Natural killer cell treated with Interleukin-12 subunit alpha and Interleukin-12 subunit beta and Interleukin-15 and Interleukin-18, amount 100 ng/mL, for 72 hours (primary cell): ENCODE results near the gene NTM. TPM values are rescaled to one million over a fixed set of nuclear protein-coding genes. Genes with fewer than 3 reads are reported as not detected.
A peak's percentile ranks its signal among the peaks of the same experiment; 100 is the strongest.

ENCODE experiments used
- ATAC-seq, 2 donors: fragments of 150-1000 bp; cut with Tn5 transposase in 1 of 2; sonication (Bioruptor Pico), chemical (Tn5 transposase) in 1 of 2; 2 replicates each; pipeline ENCODE4 v1.10.0; 2021
- DNase-seq: peaks from one replicate; pipeline ENCODE4 v3.0.0; 2022; ENCODE audit warnings: low spot score
- H3K27ac Mint-ChIP-seq, 2 donors: 1 replicate in 1 of 2; 2 replicates in 1 of 2; pipeline ENCODE4 v1.8.0; 2022; ENCODE audit warnings: mixed read lengths in 2 of 2, mild to moderate bottlenecking in 1 of 2, moderate library complexity in 1 of 2
- H3K27me3 Mint-ChIP-seq, 2 donors: 1 replicate in 1 of 2; 2 replicates in 1 of 2; pipeline ENCODE4 v1.8.0; 2022; ENCODE audit warnings: mixed read lengths in 2 of 2
- H3K36me3 Mint-ChIP-seq: one replicate; pipeline ENCODE4 v1.8.0; 2022; ENCODE audit warnings: mixed read lengths
- H3K4me1 Mint-ChIP-seq, 2 donors: 1 replicate in 1 of 2; 2 replicates in 1 of 2; pipeline ENCODE4 v1.8.0; 2022; ENCODE audit warnings: low read depth in 2 of 2, mixed read lengths in 2 of 2, mild to moderate bottlenecking in 1 of 2
- H3K4me3 Mint-ChIP-seq: one replicate; pipeline ENCODE4 v1.8.0; 2022; ENCODE audit warnings: mixed read lengths
- H3K9me3 Mint-ChIP-seq: 2 replicates; pipeline ENCODE4 v1.8.0; 2022; ENCODE audit warnings: mixed read lengths
- total RNA-seq, 2 donors: library from RNA; stranded (reverse); gene quantifications; one replicate each; pipeline ENCODE4 v1.2.3, GENCODE V29; 2022

The NTM gene
- total RNA-seq, 2 donors from 2014 or later, result not detected

- Mint-ChIP-seq H3K9me3 (no peaks in the 10 kb centered on the region), H3K27ac (no peak overlapping the region), H3K4me1 (no peaks in the 10 kb centered on the region), H3K36me3 (no peaks in the 10 kb centered on the region), H3K4me3 (no peak overlapping the region), H3K27me3 (peaks cover 0 to 3% of the 10 kb centered on the region in 2 donors)
- no peak for ATAC-seq
- no peak for DNase-seq
Observed at GRCh38 chr11:131560287-131560686, 189.9 kb downstream of the NTM start.

GRCh38 chr11:131561501-131561900 lies 191.1 kb downstream of the NTM start:
- ATAC-seq, result no peak
- Mint-ChIP-seq H3K27me3 (peaks cover 0 to 3% of the 10 kb centered on the region in 2 donors), H3K36me3 (no peaks in the 10 kb centered on the region), H3K4me1 (no peaks in the 10 kb centered on the region), H3K27ac (no peak overlapping the region), H3K4me3 (no peak overlapping the region), H3K9me3 (no peaks in the 10 kb centered on the region)
- no peak for DNase-seq

- DNase-seq, result no peak
- H3K36me3 Mint-ChIP-seq, result no peaks in the 10 kb centered on the region
- H3K27me3 Mint-ChIP-seq, result peaks cover 0 to 3% of the 10 kb centered on the region in 2 donors
- no peak overlapping the region for H3K27ac Mint-ChIP-seq
- no peak overlapping the region for H3K4me3 Mint-ChIP-seq
- ATAC-seq, result no peak
- H3K4me1 Mint-ChIP-seq, result no peaks in the 10 kb centered on the region
- H3K9me3 Mint-ChIP-seq, result no peaks in the 10 kb centered on the region
Observed at GRCh38 chr11:131561972-131562371, 191.6 kb downstream of the NTM start.

GRCh38 chr11:131568318-131568717 lies 197.9 kb downstream of the NTM start:
- ATAC-seq (no peak), DNase-seq (no peak)
- H3K4me1 Mint-ChIP-seq, result no peaks in the 10 kb centered on the region
- no peaks in the 10 kb centered on the region for H3K36me3 Mint-ChIP-seq
- H3K27me3 Mint-ChIP-seq, result no peaks in the 10 kb centered on the region
- H3K27ac Mint-ChIP-seq, result no peak overlapping the region
- no peak overlapping the region for H3K4me3 Mint-ChIP-seq
- no peaks in the 10 kb centered on the region for H3K9me3 Mint-ChIP-seq

GRCh38 chr11:131571571-131571970 lies 201.2 kb downstream of the NTM start:
- DNase-seq (no peak), ATAC-seq (no peak)
- Mint-ChIP-seq H3K4me1 (no peaks in the 10 kb centered on the region), H3K4me3 (no peak overlapping the region), H3K36me3 (no peaks in the 10 kb centered on the region), H3K27me3 (peaks cover 0 to 6% of the 10 kb centered on the region in 2 donors), H3K9me3 (no peaks in the 10 kb centered on the region), H3K27ac (no peak overlapping the region)

GRCh38 chr11:131572423-131572822 lies 202.0 kb downstream of the NTM start:
- H3K9me3 Mint-ChIP-seq, result no peaks in the 10 kb centered on the region
- no peak overlapping the region for H3K27ac Mint-ChIP-seq
- no peaks in the 10 kb centered on the region for H3K36me3 Mint-ChIP-seq
- ATAC-seq (no peak), DNase-seq (no peak)
- H3K27me3 Mint-ChIP-seq, result peaks cover 0 to 6% of the 10 kb centered on the region in 2 donors
- H3K4me3 Mint-ChIP-seq, result no peak overlapping the region
- no peaks in the 10 kb centered on the region for H3K4me1 Mint-ChIP-seq

- Mint-ChIP-seq H3K27me3 (peaks cover 6 to 13% of the 10 kb centered on the region in 2 donors), H3K4me1 (no peaks in the 10 kb centered on the region), H3K27ac (no peak overlapping the region), H3K36me3 (no peaks in the 10 kb centered on the region), H3K9me3 (no peaks in the 10 kb centered on the region), H3K4me3 (no peak overlapping the region)
- ATAC-seq (no peak), DNase-seq (no peak)
Observed at GRCh38 chr11:131579932-131580387, 209.5 kb downstream of the NTM start.

GRCh38 chr11:131580476-131580875 lies 210.1 kb downstream of the NTM start:
- Mint-ChIP-seq H3K4me1 (no peaks in the 10 kb centered on the region), H3K27me3 (peaks cover 6 to 13% of the 10 kb centered on the region in 2 donors), H3K36me3 (no peaks in the 10 kb centered on the region), H3K27ac (no peak overlapping the region), H3K4me3 (no peak overlapping the region), H3K9me3 (no peaks in the 10 kb centered on the region)
- ATAC-seq (no peak), DNase-seq (no peak)

GRCh38 chr11:131581046-131581445 lies 210.6 kb downstream of the NTM start:
- no peak overlapping the region for H3K4me3 Mint-ChIP-seq
- H3K4me1 Mint-ChIP-seq, result no peaks in the 10 kb centered on the region
- DNase-seq (no peak), ATAC-seq (no peak)
- no peaks in the 10 kb centered on the region for H3K9me3 Mint-ChIP-seq
- no peaks in the 10 kb centered on the region for H3K36me3 Mint-ChIP-seq
- no peak overlapping the region for H3K27ac Mint-ChIP-seq
- peaks cover 12 to 13% of the 10 kb centered on the region in 2 donors for H3K27me3 Mint-ChIP-seq

GRCh38 chr11:131582021-131582525 lies 211.7 kb downstream of the NTM start:
- Mint-ChIP-seq H3K4me1 (no peaks in the 10 kb centered on the region), H3K4me3 (no peak overlapping the region), H3K9me3 (no peaks in the 10 kb centered on the region), H3K27me3 (peaks cover 9 to 12% of the 10 kb centered on the region in 2 donors), H3K36me3 (no peaks in the 10 kb centered on the region), H3K27ac (no peak overlapping the region)
- DNase-seq (no peak), ATAC-seq (no peak)

GRCh38 chr11:131583421-131583820 lies 213.0 kb downstream of the NTM start:
- Mint-ChIP-seq H3K27me3 (peaks cover 6 to 12% of the 10 kb centered on the region in 2 donors), H3K4me1 (no peaks in the 10 kb centered on the region), H3K9me3 (no peaks in the 10 kb centered on the region), H3K4me3 (no peak overlapping the region), H3K27ac (no peak overlapping the region), H3K36me3 (no peaks in the 10 kb centered on the region)
- ATAC-seq (no peak), DNase-seq (no peak)

GRCh38 chr11:131583938-131584337 lies 213.5 kb downstream of the NTM start:
- peaks cover 3 to 8% of the 10 kb centered on the region in 2 donors for H3K27me3 Mint-ChIP-seq
- no peaks in the 10 kb centered on the region for H3K36me3 Mint-ChIP-seq
- H3K9me3 Mint-ChIP-seq, result no peaks in the 10 kb centered on the region
- no peak overlapping the region for H3K27ac Mint-ChIP-seq
- H3K4me1 Mint-ChIP-seq, result no peaks in the 10 kb centered on the region
- H3K4me3 Mint-ChIP-seq, result no peak overlapping the region
- ATAC-seq (no peak), DNase-seq (no peak)

- DNase-seq (no peak), ATAC-seq (peak in 1 of 2 donors; percentile 41)
- no peak overlapping the region for H3K4me3 Mint-ChIP-seq
- H3K27ac Mint-ChIP-seq, result no peak overlapping the region
- H3K9me3 Mint-ChIP-seq, result no peaks in the 10 kb centered on the region
- no peaks in the 10 kb centered on the region for H3K36me3 Mint-ChIP-seq
- H3K27me3 Mint-ChIP-seq, result peaks cover 2 to 7% of the 10 kb centered on the region in 2 donors
- no peaks in the 10 kb centered on the region for H3K4me1 Mint-ChIP-seq
Observed at GRCh38 chr11:131584785-131585592, 214.6 kb downstream of the NTM start.

GRCh38 chr11:131588057-131588456 lies 217.6 kb downstream of the NTM start:
- H3K36me3 Mint-ChIP-seq, result no peaks in the 10 kb centered on the region
- no peak overlapping the region for H3K27ac Mint-ChIP-seq
- H3K4me1 Mint-ChIP-seq, result no peaks in the 10 kb centered on the region
- no peaks in the 10 kb centered on the region for H3K9me3 Mint-ChIP-seq
- ATAC-seq, result no peak
- H3K27me3 Mint-ChIP-seq, result peaks cover 4 to 7% of the 10 kb centered on the region in 2 donors
- DNase-seq, result no peak
- no peak overlapping the region for H3K4me3 Mint-ChIP-seq
